RCC 7860 (cell line): ENCODE results near the gene UGT2B17.
"Not testable (repeated sequence)": the region's sequence is repeated elsewhere in the genome, so short reads cannot be mapped to it uniquely, and the experiment has no call there.

Experiments
- DNase-seq: peaks from one replicate; pipeline ENCODE4 v3.0.0-alpha.2; 2015; ENCODE audit warnings: low spot score
- FAIRE-seq: peaks from 2 replicates; lab custom pipeline; 2012; peaks lifted over from hg19 to GRCh38; lab: Jason Lieb, UNC

The UGT2B17 gene

GRCh38 chr4:68576272-68577125 lies at the start of gene UGT2B17:
Gene UGT2B17, minus strand, starts transcription at chr4:68576322. Its CDS starts 7,838 bp downstream, at chr4:68568484.
- no peak for DNase-seq
- no peak for FAIRE-seq

DNA sequence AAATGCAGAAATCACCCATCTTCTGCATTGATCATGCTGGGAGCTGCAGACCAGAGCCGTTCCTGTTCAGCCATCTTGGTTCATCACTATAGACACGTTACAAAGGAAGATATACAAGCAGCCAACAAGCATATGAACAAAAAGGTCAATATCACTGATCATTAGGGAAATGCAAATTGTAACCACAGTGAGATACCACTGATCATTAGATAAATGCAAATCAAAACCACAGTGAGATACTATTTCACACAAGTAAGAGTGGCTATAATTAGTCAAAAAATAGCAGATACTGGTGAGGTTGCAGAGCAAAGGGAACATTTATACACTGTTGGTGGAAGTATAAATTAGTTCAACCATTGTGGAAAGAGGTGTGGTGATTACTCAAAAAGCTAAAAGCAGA lies 46.6 kb upstream of the UGT2B17 start:
- not testable (repeated sequence) for FAIRE-seq, DNase-seq

- FAIRE-seq (no peak), DNase-seq (no peak)
These were observed 41.0 kb upstream of the UGT2B17 start for GRCh38 chr4:68617003-68617698.

DNA sequence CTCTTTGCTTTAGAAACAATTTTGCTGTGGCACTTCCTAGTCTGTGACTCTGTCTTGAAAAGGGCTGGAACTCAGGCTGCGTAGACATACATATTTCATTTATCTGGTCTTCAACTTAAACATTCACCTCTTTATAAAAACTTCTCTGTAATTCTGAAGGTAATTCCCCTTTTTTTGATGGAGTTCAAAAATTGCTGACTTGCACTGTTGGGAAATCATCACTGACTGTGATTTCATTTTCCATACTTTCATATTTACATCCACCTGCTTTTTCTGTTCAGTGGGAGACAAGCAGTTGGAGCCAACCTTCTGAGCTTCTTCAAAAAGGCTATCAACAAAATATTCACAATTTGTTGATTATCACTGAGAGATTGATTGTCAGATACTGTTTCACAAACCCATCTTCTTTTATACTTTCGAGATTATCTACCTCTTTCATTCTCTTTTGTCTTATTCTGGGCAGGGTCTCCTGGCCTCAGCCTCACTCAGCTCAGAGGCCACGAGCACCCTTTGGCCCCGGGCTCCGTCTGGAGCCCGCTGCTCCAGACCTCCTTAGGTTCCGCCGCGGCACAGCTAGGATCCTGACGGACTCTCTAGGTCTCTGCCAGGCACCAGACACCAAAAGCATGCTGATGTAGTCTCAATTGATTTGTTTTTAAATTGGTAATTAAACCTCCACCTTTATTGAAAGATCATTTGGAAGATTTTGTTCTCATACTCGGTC lies 39.7 kb upstream of the UGT2B17 start:
- FAIRE-seq (no peak), DNase-seq (no peak)

- no peak for DNase-seq
- no peak for FAIRE-seq
These were observed 37.6 kb upstream of the UGT2B17 start for GRCh38 chr4:68613752-68614151.

DNA sequence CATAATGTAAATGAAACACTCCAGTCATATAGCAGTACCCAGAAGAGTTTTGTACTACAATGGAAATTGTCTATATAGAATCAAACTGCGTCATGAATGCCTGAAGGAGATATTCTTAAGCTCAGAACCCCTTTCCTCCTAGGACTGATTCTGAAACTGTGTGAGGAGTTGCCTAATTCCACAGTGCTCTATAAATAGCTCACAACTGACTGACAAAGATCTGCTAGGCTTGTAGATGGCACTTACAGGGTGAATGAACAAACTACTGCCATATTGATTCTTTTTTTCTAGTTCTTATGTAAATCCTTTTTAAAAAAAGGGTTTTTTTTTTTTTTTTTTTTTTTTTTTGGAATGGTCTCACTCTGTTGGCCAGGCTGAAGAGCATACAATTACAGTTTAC lies 30.1 kb upstream of the UGT2B17 start:
- FAIRE-seq (no peak), DNase-seq (no peak)

DNA sequence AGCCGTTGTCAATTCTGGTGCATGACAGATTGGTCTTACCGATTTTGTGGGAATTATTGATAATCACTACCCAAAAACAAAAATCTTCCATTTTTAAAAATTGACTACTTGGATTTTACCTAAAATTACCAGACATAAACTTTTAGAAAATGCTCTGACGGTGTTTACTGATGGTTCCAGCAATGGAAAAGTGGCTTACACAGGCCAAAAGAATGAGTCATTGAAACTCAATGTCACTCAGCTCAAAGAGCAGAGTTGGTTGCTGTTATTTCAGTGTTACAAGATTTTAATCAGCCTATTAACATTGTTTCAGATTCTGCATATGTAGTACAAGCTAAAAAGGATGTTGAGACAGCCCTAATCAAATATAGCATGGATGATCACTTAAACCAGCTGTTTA lies 23.0 kb upstream of the UGT2B17 start:
- no peak for FAIRE-seq
- DNase-seq, result no peak

DNA sequence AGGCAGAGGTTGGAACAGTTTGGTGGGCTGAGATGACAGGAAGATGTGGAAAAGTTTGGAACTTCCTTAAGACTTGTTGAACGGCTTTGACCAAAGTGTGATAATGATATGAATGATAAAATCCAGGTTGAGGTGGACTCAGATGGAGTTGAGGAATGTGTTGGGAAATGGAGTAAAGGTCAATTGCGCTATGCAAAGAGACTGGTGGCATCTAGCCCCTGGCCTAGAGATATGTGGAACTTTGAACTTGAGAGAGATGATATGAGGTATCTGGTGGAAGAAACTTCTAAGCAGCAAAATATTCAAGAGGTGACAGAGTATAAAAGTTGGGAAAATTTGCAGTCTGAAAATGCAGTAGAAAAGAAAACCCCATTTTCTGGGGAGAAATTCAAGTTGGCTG lies 21.4 kb upstream of the UGT2B17 start:
- no peak for DNase-seq
- FAIRE-seq, result no peak

DNA sequence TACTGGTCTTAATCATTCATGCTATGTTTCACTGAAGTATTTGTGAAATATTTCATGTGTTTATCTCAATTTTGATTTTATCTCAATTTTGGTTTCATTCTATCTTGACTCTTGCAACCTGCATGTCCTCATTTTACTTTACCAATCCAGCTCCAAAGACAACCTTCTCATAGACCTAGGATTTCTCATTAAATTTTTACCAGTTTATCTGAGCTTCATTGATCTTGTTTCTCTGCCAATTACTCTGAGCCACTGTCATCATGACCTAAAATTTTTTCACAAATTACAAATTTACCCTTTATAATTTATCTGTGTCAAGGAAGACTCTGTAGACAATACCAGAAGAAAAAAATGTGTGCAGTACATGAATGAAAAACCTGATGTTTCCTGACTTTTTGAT lies 18.6 kb upstream of the UGT2B17 start:
- FAIRE-seq (no peak), DNase-seq (no peak)

GRCh38 chr4:68593112-68593511 lies 17.0 kb upstream of the UGT2B17 start:
- no peak for DNase-seq
- no peak for FAIRE-seq

DNA sequence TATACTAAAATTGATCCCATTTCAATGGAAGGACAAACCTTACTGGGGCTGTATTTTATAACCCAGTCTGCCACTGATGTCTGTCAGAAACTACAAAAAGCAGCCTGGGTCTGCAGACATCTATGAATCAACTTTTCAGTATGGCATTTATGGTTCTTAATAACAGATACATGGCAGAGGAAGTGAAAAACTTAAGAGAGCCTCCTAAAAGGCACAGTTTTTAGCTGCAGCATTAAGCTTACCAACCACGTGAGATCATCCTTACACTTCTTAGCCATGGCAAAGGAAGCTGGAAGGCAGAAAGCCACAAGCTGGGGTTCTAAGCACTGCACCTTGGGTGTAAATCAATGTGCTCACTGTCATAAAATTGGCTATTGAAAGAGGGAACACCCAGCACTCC lies 16.6 kb upstream of the UGT2B17 start:
- FAIRE-seq (no peak), DNase-seq (no peak)

DNA sequence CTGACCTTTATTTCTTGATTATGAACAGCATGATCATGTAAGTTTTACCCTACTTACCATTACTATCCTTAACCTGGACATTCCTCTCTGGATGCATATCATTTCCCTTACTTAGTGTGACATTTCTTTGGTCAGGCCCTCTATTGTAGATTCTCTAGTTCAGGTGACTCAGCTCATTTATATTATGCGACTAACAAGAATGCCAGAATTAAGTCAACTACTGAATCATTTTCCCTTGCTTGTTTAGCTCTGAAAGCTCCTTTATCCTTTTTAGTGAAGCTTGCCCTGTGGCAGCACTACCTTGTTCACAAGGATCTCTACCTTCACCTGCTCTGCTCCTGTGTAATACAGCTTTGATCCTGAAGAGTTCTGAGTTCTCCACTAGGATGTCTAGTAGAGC lies 15.1 kb upstream of the UGT2B17 start:
- no peak for FAIRE-seq
- peak; percentile 5 for DNase-seq

DNA sequence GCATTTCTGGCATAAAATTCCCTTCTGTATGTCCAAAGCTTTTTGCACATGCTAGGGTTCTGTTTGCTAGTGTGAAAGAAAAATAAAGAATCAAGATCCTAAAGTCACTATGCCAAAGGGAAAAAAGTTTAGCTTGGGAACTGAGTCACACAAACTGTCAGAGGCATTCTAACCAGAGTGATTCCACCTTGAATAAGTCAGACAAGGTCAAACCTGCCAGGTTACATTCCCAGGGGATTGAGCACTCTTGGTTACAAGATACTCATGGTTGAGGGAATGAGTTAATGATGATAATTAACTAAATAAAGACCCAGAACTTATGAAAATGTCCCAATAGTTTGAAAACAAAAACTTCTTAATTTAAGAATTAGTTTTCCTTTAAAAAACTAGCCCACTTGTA lies 13.7 kb upstream of the UGT2B17 start:
- no peak for FAIRE-seq
- DNase-seq, result no peak

GRCh38 chr4:68582339-68582717 lies 6.2 kb upstream of the UGT2B17 start:
- DNase-seq (no peak), FAIRE-seq (no peak)

DNA sequence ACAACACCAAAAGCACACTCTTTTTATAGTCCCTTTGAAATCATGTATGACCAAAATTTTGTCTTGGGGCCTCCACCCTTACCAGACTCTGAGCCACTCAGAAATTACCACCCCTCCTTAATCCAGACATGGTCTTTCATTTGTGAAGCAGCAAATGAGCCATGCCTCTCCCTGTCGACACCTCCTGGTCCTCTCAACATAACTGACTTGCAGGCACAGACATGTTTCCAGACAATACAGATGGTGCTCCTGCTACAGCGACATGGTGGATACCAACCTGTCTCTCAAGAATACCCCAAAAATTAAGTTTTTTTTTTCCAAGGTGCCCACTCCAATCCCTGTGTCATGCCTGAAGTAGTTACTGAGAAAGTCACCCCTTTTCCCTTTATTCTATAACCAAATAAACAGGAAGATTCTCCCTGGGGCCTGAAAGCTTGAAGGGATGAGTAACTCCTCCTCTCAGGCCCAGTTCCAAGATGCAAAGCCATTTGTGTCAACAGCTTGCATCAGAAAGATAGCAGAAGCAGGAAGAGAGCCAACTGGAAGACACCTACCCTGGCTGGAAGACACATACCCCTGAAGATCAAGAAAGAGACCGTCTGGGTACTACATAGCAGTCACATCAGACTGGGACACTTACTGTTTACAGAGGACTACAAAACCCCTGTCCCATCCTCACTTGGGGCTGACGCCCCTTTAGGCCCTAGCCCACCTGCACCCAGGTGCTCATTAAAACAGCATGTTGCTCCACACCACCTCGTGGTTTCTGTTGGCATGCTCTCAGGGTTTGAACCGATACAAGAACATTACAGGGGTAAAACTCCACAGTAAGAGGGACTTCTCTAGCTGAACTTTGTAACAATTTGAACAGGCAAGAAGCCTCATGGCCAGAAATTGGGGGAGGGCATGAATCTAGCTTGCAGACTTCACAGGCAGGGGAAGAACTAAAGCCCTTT lies 5.5 kb upstream of the UGT2B17 start:
- FAIRE-seq, result no peak
- DNase-seq, result no peak

DNA sequence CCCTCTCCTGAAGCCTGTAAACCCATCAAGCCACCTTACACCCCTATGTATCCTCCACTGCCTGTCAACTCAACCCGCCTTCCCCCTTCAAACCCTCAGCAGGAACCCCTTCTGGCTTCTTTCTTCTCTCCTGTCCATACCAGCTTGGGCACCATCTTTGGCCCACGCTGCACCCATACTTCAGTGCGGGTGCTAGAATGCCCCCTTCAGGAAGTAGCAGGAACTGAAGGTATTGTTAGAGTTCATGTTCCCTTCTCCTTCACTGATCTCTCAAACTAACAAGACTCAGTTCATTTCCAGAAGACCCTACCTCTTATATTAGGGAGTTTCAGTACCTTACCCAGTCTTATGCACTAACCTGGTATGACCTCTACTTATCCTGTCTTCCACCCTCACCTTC lies 1.5 kb upstream of the UGT2B17 start:
- DNase-seq (no peak), FAIRE-seq (no peak)

DNA sequence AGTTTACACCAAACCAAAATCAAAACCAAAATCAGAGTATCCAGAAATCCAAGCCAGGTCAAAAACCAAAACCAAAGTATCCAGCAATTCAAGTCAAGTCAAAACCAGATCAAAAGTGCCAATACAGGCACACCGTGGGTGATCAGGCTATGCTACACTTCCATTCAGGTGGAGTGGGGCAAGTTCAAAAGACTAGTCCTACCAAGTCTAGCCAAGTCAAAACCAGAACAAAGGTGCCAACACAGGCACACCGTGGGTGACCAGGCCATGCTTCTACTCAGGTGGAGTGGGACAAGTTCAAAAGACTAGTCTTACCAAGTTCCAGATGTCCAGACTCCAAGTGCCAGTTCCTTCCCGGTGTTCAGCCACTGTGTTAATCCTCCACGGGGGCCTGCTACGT lies 486 bp downstream of the UGT2B17 start:
- not testable (repeated sequence) for FAIRE-seq, DNase-seq

DNA sequence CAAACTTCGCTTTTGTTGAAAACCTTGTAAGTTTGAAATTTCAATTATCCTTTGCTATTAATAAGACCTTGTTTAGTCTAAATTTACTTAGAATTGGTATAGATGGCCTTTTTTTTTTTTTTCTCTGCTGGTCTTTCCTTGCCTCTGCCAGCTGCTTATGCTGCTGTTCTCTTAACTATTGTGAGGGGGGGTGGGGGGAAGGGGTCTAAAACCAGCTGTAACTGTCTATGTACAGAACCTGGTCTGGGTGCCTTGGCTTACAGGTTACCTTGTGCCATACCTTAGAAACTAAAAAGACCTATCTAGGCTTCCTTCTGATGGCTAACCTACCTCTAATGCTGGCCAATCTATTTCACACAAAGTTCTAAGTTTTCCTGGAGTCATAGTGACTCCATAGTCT lies 1.0 kb downstream of the UGT2B17 start:
- no peak for FAIRE-seq
- no peak for DNase-seq

- FAIRE-seq, result no peak
- DNase-seq, result no peak
These were observed 3.4 kb downstream of the UGT2B17 start for GRCh38 chr4:68572653-68573170.

DNA sequence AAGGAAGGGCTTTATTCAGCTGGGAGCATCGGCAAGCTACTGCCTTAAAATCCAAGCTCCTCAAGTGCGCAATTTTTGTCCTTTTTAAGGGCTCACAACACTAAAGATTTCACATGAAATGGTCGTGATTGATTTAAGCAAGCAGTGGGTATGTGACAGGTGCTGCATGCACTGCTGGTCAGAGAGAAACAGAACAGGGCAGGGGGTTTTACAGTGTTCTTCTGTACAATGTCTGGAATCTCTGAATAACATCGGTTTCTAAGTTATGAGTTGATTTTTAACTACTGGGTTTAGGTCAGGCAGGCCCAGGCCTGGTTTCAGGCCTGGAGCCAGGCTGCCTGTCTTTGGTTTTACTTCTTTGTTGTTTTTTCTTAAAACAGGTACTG lies 6.0 kb downstream of the UGT2B17 start:
- FAIRE-seq, result no peak
- DNase-seq, result no peak
